OCI-LY3 (cell line): ENCODE measurements around the gene RAB7A.

ENCODE experiments used
- EZH2phosphoT487 ChIP-seq: fragments of 200-600 bp; shearing (Covaris generic); IDR thresholded peaks from 2 replicates; pipeline ENCODE4 v1.6.1; 2018; ENCODE audit warnings: antibody characterized with exemption, mixed run types, low read depth
- TF ChIP-seq, protein P1 (sequence below): fragments of 200-600, 300-600 bp; sonication (generic); IDR thresholded peaks from 2 replicates; pipeline ENCODE4 v1.5.1; 2014; ENCODE audit warnings: antibody characterized with exemption, low read length, low read depth

DNA sequence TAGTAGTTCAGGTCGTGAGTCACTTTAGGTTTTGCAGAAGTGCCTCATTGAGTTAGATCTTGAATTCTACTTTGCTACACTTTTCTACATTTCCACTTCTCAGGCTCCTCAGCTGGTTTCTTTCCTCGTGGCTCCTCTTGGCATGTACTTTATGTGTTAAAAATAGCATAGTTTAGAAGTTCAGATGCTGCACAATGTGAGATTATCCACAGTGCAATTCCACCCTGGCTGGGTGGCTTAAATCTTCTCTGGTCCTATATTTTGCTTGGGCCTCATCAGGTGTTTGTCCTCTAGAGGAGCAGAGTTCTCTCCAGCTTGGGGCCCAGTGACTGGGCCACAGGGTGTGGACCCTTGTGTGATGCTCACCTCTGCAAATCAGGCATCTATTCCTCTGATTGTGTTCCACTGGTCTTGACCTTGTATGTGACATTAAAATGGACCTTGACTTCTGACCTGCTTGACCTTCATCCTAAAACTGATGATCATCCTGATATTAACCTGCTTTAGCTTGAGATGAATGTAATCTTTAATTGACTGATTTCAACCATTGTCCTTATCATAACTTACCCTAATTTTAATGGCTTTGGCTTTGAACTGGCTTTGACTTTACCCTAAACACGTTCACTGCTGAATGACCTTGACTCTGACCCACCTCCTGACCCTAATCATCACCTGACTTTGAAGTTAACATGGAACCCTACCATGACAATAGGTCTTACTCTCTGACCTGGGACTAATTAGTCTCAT, 89.5 kb downstream of the RAB7A start:
- TF ChIP-seq, protein P1, sequence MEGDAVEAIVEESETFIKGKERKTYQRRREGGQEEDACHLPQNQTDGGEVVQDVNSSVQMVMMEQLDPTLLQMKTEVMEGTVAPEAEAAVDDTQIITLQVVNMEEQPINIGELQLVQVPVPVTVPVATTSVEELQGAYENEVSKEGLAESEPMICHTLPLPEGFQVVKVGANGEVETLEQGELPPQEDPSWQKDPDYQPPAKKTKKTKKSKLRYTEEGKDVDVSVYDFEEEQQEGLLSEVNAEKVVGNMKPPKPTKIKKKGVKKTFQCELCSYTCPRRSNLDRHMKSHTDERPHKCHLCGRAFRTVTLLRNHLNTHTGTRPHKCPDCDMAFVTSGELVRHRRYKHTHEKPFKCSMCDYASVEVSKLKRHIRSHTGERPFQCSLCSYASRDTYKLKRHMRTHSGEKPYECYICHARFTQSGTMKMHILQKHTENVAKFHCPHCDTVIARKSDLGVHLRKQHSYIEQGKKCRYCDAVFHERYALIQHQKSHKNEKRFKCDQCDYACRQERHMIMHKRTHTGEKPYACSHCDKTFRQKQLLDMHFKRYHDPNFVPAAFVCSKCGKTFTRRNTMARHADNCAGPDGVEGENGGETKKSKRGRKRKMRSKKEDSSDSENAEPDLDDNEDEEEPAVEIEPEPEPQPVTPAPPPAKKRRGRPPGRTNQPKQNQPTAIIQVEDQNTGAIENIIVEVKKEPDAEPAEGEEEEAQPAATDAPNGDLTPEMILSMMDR, result no peak
- TF ChIP-seq EZH2phosphoT487, result no peak
